ENCODE measurements around the gene KIF5C.

The KIF5C gene

GRCh38 chr2:148936857-148937450 is 61.9 kb downstream of the KIF5C start:
- Histone ChIP-seq H3K9me3 (ENCODE audit: control insufficient read depth, low read length) (no peaks in the 10 kb centered on the region), H3K23ac (ENCODE audit: low read length in 2 of 2) (no peak overlapping the region), H3K27me3 (ENCODE audit: control insufficient read depth in 1 of 2, insufficient read depth in 1 of 2, low read length in 2 of 2) (peaks cover 0 to 24% of the 10 kb centered on the region in 2 experiments), H2AK5ac (ENCODE audit: low read length, severe bottlenecking) (no peak overlapping the region), H2BK15ac (ENCODE audit: low read depth, poor library complexity, severe bottlenecking) (no peak overlapping the region), H3K4me3 (ENCODE audit: insufficient read depth in 1 of 2, low read depth in 1 of 2, low read length in 2 of 2) (no peak overlapping the region), H4K91ac (ENCODE audit: low read length) (no peak overlapping the region), H4K8ac (ENCODE audit: low read length) (no peak overlapping the region), H3K27ac (ENCODE audit: low read length, poor library complexity, severe bottlenecking) (no peak overlapping the region), H3K36me3 (ENCODE audit: control insufficient read depth in 1 of 2, insufficient read depth in 2 of 2, low read depth in 1 of 2, low read length in 2 of 2) (no peaks in the 10 kb centered on the region), H2BK12ac (ENCODE audit: low read length in 2 of 2) (no peak overlapping the region), H3K79me1 (replicated peaks; ENCODE audit: low read length, poor library complexity, severe bottlenecking) (no peaks in the 10 kb centered on the region), H3K4me2 (ENCODE audit: low read length, poor library complexity, severe bottlenecking) (no peak overlapping the region), H3K9ac (ENCODE audit: low read length) (no peak overlapping the region), H3K4me1 (ENCODE audit: control insufficient read depth, insufficient read depth, low read depth, low read length) (no peaks in the 10 kb centered on the region), H2AFZ (ENCODE audit: low read depth, low read length) (no peak overlapping the region), H2BK5ac (ENCODE audit: low read depth, low read length, poor library complexity, severe bottlenecking) (no peak overlapping the region), H2BK120ac (ENCODE audit: low read depth, low read length) (no peak overlapping the region), H3K18ac (ENCODE audit: low read depth in 1 of 2, low read length in 2 of 2) (no peak overlapping the region), H3K14ac (ENCODE audit: low read length in 2 of 2) (no peak overlapping the region), H3K4ac (ENCODE audit: low read depth in 1 of 2, low read length in 2 of 2) (no peak overlapping the region)
- WGBS, result 80% methylated on average over 6 of the region's 8 CpGs
- DNase-seq, result no peak

- no peak overlapping the region for H2AFZ ChIP-seq (ENCODE audit: low read depth, low read length)
These were observed 64.2 kb downstream of the KIF5C start for GRCh38 chr2:148939271-148939670.

GRCh38 chr2:148943097-148943496 is 68.1 kb downstream of the KIF5C start:
- DNase-seq, result no peak
- H2BK5ac ChIP-seq (ENCODE audit: low read depth, low read length, poor library complexity, severe bottlenecking), result no peak overlapping the region
- no peak overlapping the region for H3K4me2 ChIP-seq (ENCODE audit: low read length, poor library complexity, severe bottlenecking)
- peaks cover 7% of the 10 kb centered on the region for H3K9me3 ChIP-seq (ENCODE audit: control insufficient read depth, low read length)
- H2BK12ac ChIP-seq (ENCODE audit: low read length in 2 of 2), result no peak overlapping the region
- H3K9ac ChIP-seq (ENCODE audit: low read length), result no peak overlapping the region
- H2BK120ac ChIP-seq (ENCODE audit: low read depth, low read length), result no peak overlapping the region
- WGBS, result 89% methylated on average over 3 of the region's 3 CpGs
- no peak overlapping the region for H3K4me3 ChIP-seq (ENCODE audit: insufficient read depth in 1 of 2, low read depth in 1 of 2, low read length in 2 of 2)
- no peak overlapping the region for H3K27ac ChIP-seq (ENCODE audit: low read length, poor library complexity, severe bottlenecking)
- no peak overlapping the region for H4K91ac ChIP-seq (ENCODE audit: low read length)
- H2AK5ac ChIP-seq (ENCODE audit: low read length, severe bottlenecking), result no peak overlapping the region
- H3K79me1 ChIP-seq (replicated peaks; ENCODE audit: low read length, poor library complexity, severe bottlenecking), result no peaks in the 10 kb centered on the region
- H3K14ac ChIP-seq (ENCODE audit: low read length in 2 of 2), result no peak overlapping the region
- no peak overlapping the region for H3K23ac ChIP-seq (ENCODE audit: low read length in 2 of 2)
- no peak overlapping the region for H3K18ac ChIP-seq (ENCODE audit: low read depth in 1 of 2, low read length in 2 of 2)
- no peak overlapping the region for H4K8ac ChIP-seq (ENCODE audit: low read length)
- H3K36me3 ChIP-seq (ENCODE audit: control insufficient read depth in 1 of 2, insufficient read depth in 2 of 2, low read depth in 1 of 2, low read length in 2 of 2), result no peaks in the 10 kb centered on the region
- H2AFZ ChIP-seq (ENCODE audit: low read depth, low read length), result no peak overlapping the region
- H3K4me1 ChIP-seq (ENCODE audit: control insufficient read depth, insufficient read depth, low read depth, low read length), result no peaks in the 10 kb centered on the region
- H3K27me3 ChIP-seq (ENCODE audit: control insufficient read depth in 1 of 2, insufficient read depth in 1 of 2, low read length in 2 of 2), result peaks cover 0 to 3% of the 10 kb centered on the region in 2 experiments
- no peak overlapping the region for H2BK15ac ChIP-seq (ENCODE audit: low read depth, poor library complexity, severe bottlenecking)
- H3K4ac ChIP-seq (ENCODE audit: low read depth in 1 of 2, low read length in 2 of 2), result no peak overlapping the region

More at GRCh38 chr2:148939271-148939670, 64.2 kb downstream of the KIF5C start:
- no peak overlapping the region for H2BK5ac ChIP-seq (ENCODE audit: low read depth, low read length, poor library complexity, severe bottlenecking)
- H3K4me3 ChIP-seq (ENCODE audit: insufficient read depth in 1 of 2, low read depth in 1 of 2, low read length in 2 of 2), result no peak overlapping the region
- no peak overlapping the region for H4K91ac ChIP-seq (ENCODE audit: low read length)
- no peak overlapping the region for H4K8ac ChIP-seq (ENCODE audit: low read length)
- no peak overlapping the region for H3K18ac ChIP-seq (ENCODE audit: low read depth in 1 of 2, low read length in 2 of 2)
- no peaks in the 10 kb centered on the region for H3K9me3 ChIP-seq (ENCODE audit: control insufficient read depth, low read length)
- no peak overlapping the region for H3K4me2 ChIP-seq (ENCODE audit: low read length, poor library complexity, severe bottlenecking)
- no peak overlapping the region for H3K27ac ChIP-seq (ENCODE audit: low read length, poor library complexity, severe bottlenecking)
- no peak overlapping the region for H2BK15ac ChIP-seq (ENCODE audit: low read depth, poor library complexity, severe bottlenecking)
- no peaks in the 10 kb centered on the region for H3K79me1 ChIP-seq (replicated peaks; ENCODE audit: low read length, poor library complexity, severe bottlenecking)
- H3K9ac ChIP-seq (ENCODE audit: low read length), result no peak overlapping the region
- no peak for DNase-seq
- H3K14ac ChIP-seq (ENCODE audit: low read length in 2 of 2), result no peak overlapping the region
- H2BK120ac ChIP-seq (ENCODE audit: low read depth, low read length), result no peak overlapping the region
- H2AK5ac ChIP-seq (ENCODE audit: low read length, severe bottlenecking), result no peak overlapping the region
- no peak overlapping the region for H2BK12ac ChIP-seq (ENCODE audit: low read length in 2 of 2)
- peaks cover 0 to 10% of the 10 kb centered on the region in 2 experiments for H3K27me3 ChIP-seq (ENCODE audit: control insufficient read depth in 1 of 2, insufficient read depth in 1 of 2, low read length in 2 of 2)
- no peaks in the 10 kb centered on the region for H3K36me3 ChIP-seq (ENCODE audit: control insufficient read depth in 1 of 2, insufficient read depth in 2 of 2, low read depth in 1 of 2, low read length in 2 of 2)
- no peak overlapping the region for H3K4ac ChIP-seq (ENCODE audit: low read depth in 1 of 2, low read length in 2 of 2)
- H3K23ac ChIP-seq (ENCODE audit: low read length in 2 of 2), result no peak overlapping the region
- H3K4me1 ChIP-seq (ENCODE audit: control insufficient read depth, insufficient read depth, low read depth, low read length), result no peaks in the 10 kb centered on the region

DNA sequence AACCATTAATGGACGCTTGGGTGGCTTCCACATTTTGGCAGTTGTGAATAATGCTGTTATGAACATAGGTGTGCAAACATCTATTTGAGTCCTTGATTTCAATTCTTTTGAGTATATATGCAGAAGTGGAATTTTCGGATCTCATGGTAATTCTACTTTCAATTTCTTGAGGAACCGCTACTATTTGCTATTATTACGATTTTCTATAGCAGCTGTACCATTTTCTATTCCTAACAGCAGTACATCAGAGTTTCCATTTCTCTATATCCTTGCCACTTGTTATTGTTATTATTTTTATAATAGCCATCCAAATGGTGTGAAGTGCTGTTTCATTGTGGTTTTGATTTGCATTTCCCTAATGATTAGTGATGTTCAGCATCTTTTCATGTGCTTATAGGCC is 69.5 kb downstream of the KIF5C start:
- no peaks in the 10 kb centered on the region for H3K36me3 ChIP-seq (ENCODE audit: control insufficient read depth in 1 of 2, insufficient read depth in 2 of 2, low read depth in 1 of 2, low read length in 2 of 2)

More for the DNA sequence above, 69.5 kb downstream of the KIF5C start:
- H3K27ac ChIP-seq (ENCODE audit: low read length, poor library complexity, severe bottlenecking), result no peak overlapping the region
- H3K9me3 ChIP-seq (ENCODE audit: control insufficient read depth, low read length), result peaks cover 8% of the 10 kb centered on the region
- no peak overlapping the region for H3K9ac ChIP-seq (ENCODE audit: low read length)
- no peak overlapping the region for H2BK12ac ChIP-seq (ENCODE audit: low read length in 2 of 2)
- H3K18ac ChIP-seq (ENCODE audit: low read depth in 1 of 2, low read length in 2 of 2), result no peak overlapping the region
- H3K4me2 ChIP-seq (ENCODE audit: low read length, poor library complexity, severe bottlenecking), result no peak overlapping the region
- 100% methylated on average over 1 of the region's 4 CpGs for WGBS
- no peak overlapping the region for H2BK120ac ChIP-seq (ENCODE audit: low read depth, low read length)
- peaks cover 0 to 3% of the 10 kb centered on the region in 2 experiments for H3K27me3 ChIP-seq (ENCODE audit: control insufficient read depth in 1 of 2, insufficient read depth in 1 of 2, low read length in 2 of 2)
- H2BK5ac ChIP-seq (ENCODE audit: low read depth, low read length, poor library complexity, severe bottlenecking), result no peak overlapping the region
- no peak overlapping the region for H2BK15ac ChIP-seq (ENCODE audit: low read depth, poor library complexity, severe bottlenecking)
- DNase-seq, result no peak
- H2AK5ac ChIP-seq (ENCODE audit: low read length, severe bottlenecking), result no peak overlapping the region
- H3K23ac ChIP-seq (ENCODE audit: low read length in 2 of 2), result no peak overlapping the region
- no peak overlapping the region for H4K91ac ChIP-seq (ENCODE audit: low read length)
- no peaks in the 10 kb centered on the region for H3K4me1 ChIP-seq (ENCODE audit: control insufficient read depth, insufficient read depth, low read depth, low read length)
- no peaks in the 10 kb centered on the region for H3K79me1 ChIP-seq (replicated peaks; ENCODE audit: low read length, poor library complexity, severe bottlenecking)
- no peak overlapping the region for H3K4me3 ChIP-seq (ENCODE audit: insufficient read depth in 1 of 2, low read depth in 1 of 2, low read length in 2 of 2)
- no peak overlapping the region for H3K14ac ChIP-seq (ENCODE audit: low read length in 2 of 2)
- H3K4ac ChIP-seq (ENCODE audit: low read depth in 1 of 2, low read length in 2 of 2), result no peak overlapping the region
- H2AFZ ChIP-seq (ENCODE audit: low read depth, low read length), result no peak overlapping the region
- no peak overlapping the region for H4K8ac ChIP-seq (ENCODE audit: low read length)

Data from mesenchymal stem cell (in vitro differentiated cells and primary cell).